T-helper 9 cell (primary cell): Measurements from ENCODE around the gene ASCL5.

Source experiments
- DNase-seq: peaks from one replicate; pipeline ENCODE4 v3.0.0-alpha.2; 2020

ASCL5 gene

GRCh38 chr1:201136355-201137023 lies 9.5 kb upstream of the ASCL5 start:
- no peak for DNase-seq

- DNase-seq: no peak
These were observed 7.4 kb upstream of the ASCL5 start for GRCh38 chr1:201134405-201134804.

GRCh38 chr1:201131398-201131797 lies 4.4 kb upstream of the ASCL5 start:
- DNase-seq: no peak

- DNase-seq: no peak
These were observed 2.0 kb upstream of the ASCL5 start for GRCh38 chr1:201128962-201129361.

- DNase-seq: no peak
These were observed 1.5 kb upstream of the ASCL5 start for GRCh38 chr1:201128476-201128875.

GRCh38 chr1:201127755-201128455 lies 921 bp upstream of the ASCL5 start:
- no peak for DNase-seq

GRCh38 chr1:201126463-201126831 lies 537 bp downstream of the ASCL5 start:
- DNase-seq: no peak

- no peak for DNase-seq
These were observed 1.2 kb downstream of the ASCL5 start for GRCh38 chr1:201125800-201126199.

- no peak for DNase-seq
These were observed 2.0 kb downstream of the ASCL5 start for GRCh38 chr1:201125019-201125418.

- no peak for DNase-seq
These were observed 3.1 kb downstream of the ASCL5 start for GRCh38 chr1:201123866-201124265.

GRCh38 chr1:201122321-201122957 lies 4.5 kb downstream of the ASCL5 start:
- DNase-seq: no peak

GRCh38 chr1:201119206-201120197 lies 7.5 kb downstream of the ASCL5 start:
- DNase-seq: peak; percentile 38

GRCh38 chr1:201116091-201116490 lies 10.9 kb downstream of the ASCL5 start:
- no peak for DNase-seq

GRCh38 chr1:201115390-201115937 lies 11.5 kb downstream of the ASCL5 start:
- DNase-seq: no peak

- peak; percentile 53 for DNase-seq
These were observed 12.5 kb downstream of the ASCL5 start for GRCh38 chr1:201114245-201115131.

GRCh38 chr1:201113451-201114244 lies 13.3 kb downstream of the ASCL5 start:
- DNase-seq: no peak

- no peak for DNase-seq
These were observed 14.1 kb downstream of the ASCL5 start for GRCh38 chr1:201112926-201113325.

- DNase-seq: no peak
These were observed 14.7 kb downstream of the ASCL5 start, which contains the start of gene CACNA1S for GRCh38 chr1:201112173-201112731. TSS of gene CACNA1S (minus strand) at chr1:201112426. CDS start at chr1:201112339, 87 bp downstream.

GRCh38 chr1:201111672-201112071 lies 15.3 kb downstream of the ASCL5 start:
- DNase-seq: no peak

- DNase-seq: no peak
These were observed 15.8 kb downstream of the ASCL5 start for GRCh38 chr1:201111156-201111555.
